HUES48 (cell line): ENCODE results near the gene DCTPP1.

Experiments
- H3K27ac ChIP-seq: one replicate; pipeline ENCODE4 v1.7.0; 2013; ENCODE audit warnings: low read depth, low read length, inconsistent platforms
- H3K27me3 ChIP-seq: 2 replicates; pipeline ENCODE4 v1.6.1; 2013; ENCODE audit warnings: mild to moderate bottlenecking, low read length; ENCODE audit not compliant: control insufficient read depth, insufficient read depth
- H3K36me3 ChIP-seq: 2 replicates; pipeline ENCODE4 v1.6.1; 2013; ENCODE audit warnings: low read length; ENCODE audit not compliant: control insufficient read depth, insufficient read depth
- H3K4me1 ChIP-seq: 2 replicates; pipeline ENCODE4 v1.6.1; 2013; ENCODE audit warnings: mild to moderate bottlenecking, low read length; ENCODE audit not compliant: control insufficient read depth, insufficient read depth
- H3K4me3 ChIP-seq: 2 replicates; pipeline ENCODE4 v1.5.1; 2013; ENCODE audit warnings: mild to moderate bottlenecking, low read depth, low read length
- H3K9ac ChIP-seq: 2 replicates; pipeline ENCODE4 v1.6.1; 2013; ENCODE audit warnings: mild to moderate bottlenecking, low read depth, low read length, moderate library complexity
- H3K9me3 ChIP-seq: 2 replicates; pipeline ENCODE4 v1.6.1; 2013; ENCODE audit warnings: low read length; ENCODE audit not compliant: control insufficient read depth, insufficient read depth

DCTPP1 gene

GRCh38 chr16:30409125-30410060 is 20.4 kb downstream of the DCTPP1 start:
- peak overlapping the region; percentile 51 for H3K27ac ChIP-seq
- H3K9ac ChIP-seq = no peak overlapping the region
- H3K9me3 ChIP-seq = no peaks in the 10 kb centered on the region
- H3K36me3 ChIP-seq = peaks cover 40% of the 10 kb centered on the region
- H3K27me3 ChIP-seq = no peaks in the 10 kb centered on the region
- no peak overlapping the region for H3K4me3 ChIP-seq
- peaks cover 6% of the 10 kb centered on the region; the same call in 1 of the 2 replicates for H3K4me1 ChIP-seq

GRCh38 chr16:30407804-30408534 is 21.9 kb downstream of the DCTPP1 start:
- Histone ChIP-seq H3K4me3 (peak overlapping the region; percentile 96), H3K9ac (peak overlapping the region; percentile 84), H3K36me3 (peaks cover 26% of the 10 kb centered on the region), H3K27ac (peak overlapping the region; percentile 95), H3K9me3 (no peaks in the 10 kb centered on the region), H3K4me1 (peaks cover 6% of the 10 kb centered on the region; the same call in 1 of the 2 replicates), H3K27me3 (no peaks in the 10 kb centered on the region)

- Histone ChIP-seq H3K9me3 (no peaks in the 10 kb centered on the region), H3K36me3 (peaks cover 20% of the 10 kb centered on the region), H3K27ac (peak within 1 kb of the TSS; percentile 95), H3K27me3 (no peaks in the 10 kb centered on the region), H3K4me3 (peak within 1 kb of the TSS; percentile 96), H3K4me1 (peaks cover 6% of the 10 kb centered on the region; the same call in 1 of the 2 replicates), H3K9ac (peak within 1 kb of the TSS; percentile 90)
These were observed 22.6 kb downstream of the DCTPP1 start, which contains the start of gene ZNF771 for GRCh38 chr16:30407102-30407803. TSS of gene ZNF771 (plus strand) at chr16:30407606. CDS start at chr16:30408054, 448 bp downstream.

- H3K9me3 ChIP-seq = no peaks in the 10 kb centered on the region
- peak overlapping the region; percentile 90 for H3K9ac ChIP-seq
- H3K27ac ChIP-seq = peak overlapping the region; percentile 95
- H3K27me3 ChIP-seq = no peaks in the 10 kb centered on the region
- H3K4me1 ChIP-seq = peaks cover 6% of the 10 kb centered on the region; the same call in 1 of the 2 replicates
- H3K4me3 ChIP-seq = peak overlapping the region; percentile 96
- H3K36me3 ChIP-seq = peaks cover 15% of the 10 kb centered on the region
These were observed 23.1 kb downstream of the DCTPP1 start for GRCh38 chr16:30406795-30407101.

- H3K4me1 ChIP-seq = peaks cover 11% of the 10 kb centered on the region
- peaks cover 22% of the 10 kb centered on the region for H3K36me3 ChIP-seq
- H3K4me3 ChIP-seq = no peak overlapping the region
- H3K9me3 ChIP-seq = no peaks in the 10 kb centered on the region
- no peak overlapping the region for H3K9ac ChIP-seq
- H3K27ac ChIP-seq = no peak overlapping the region
- H3K27me3 ChIP-seq = no peaks in the 10 kb centered on the region
These were observed 27.9 kb downstream of the DCTPP1 start for GRCh38 chr16:30401768-30402425.

- Histone ChIP-seq H3K4me1 (peaks cover 16% of the 10 kb centered on the region), H3K27me3 (no peaks in the 10 kb centered on the region), H3K9ac (peak overlapping the region; percentile 76)
These were observed 30.2 kb downstream of the DCTPP1 start for GRCh38 chr16:30399435-30400186.

GRCh38 chr16:30398661-30399434 is 31.0 kb downstream of the DCTPP1 start:
- H3K27ac ChIP-seq = peak overlapping the region; percentile 99
- H3K4me1 ChIP-seq = peaks cover 16% of the 10 kb centered on the region
- no peaks in the 10 kb centered on the region for H3K27me3 ChIP-seq
- peaks cover 23% of the 10 kb centered on the region for H3K36me3 ChIP-seq
- H3K9ac ChIP-seq = no peak overlapping the region
- no peak overlapping the region for H3K4me3 ChIP-seq
- no peaks in the 10 kb centered on the region for H3K9me3 ChIP-seq

More at GRCh38 chr16:30399435-30400186, 30.2 kb downstream of the DCTPP1 start:
- H3K27ac ChIP-seq = peak overlapping the region; percentile 99
- H3K4me3 ChIP-seq = peak overlapping the region; percentile 63
- peaks cover 23% of the 10 kb centered on the region for H3K36me3 ChIP-seq
- H3K9me3 ChIP-seq = no peaks in the 10 kb centered on the region

GRCh38 chr16:30397776-30398660 is 31.8 kb downstream of the DCTPP1 start:
- no peaks in the 10 kb centered on the region for H3K9me3 ChIP-seq
- H3K27me3 ChIP-seq = no peaks in the 10 kb centered on the region
- H3K27ac ChIP-seq = peak overlapping the region; percentile 99
- peaks cover 16% of the 10 kb centered on the region for H3K4me1 ChIP-seq
- H3K4me3 ChIP-seq = no peak overlapping the region
- H3K36me3 ChIP-seq = peaks cover 23% of the 10 kb centered on the region
- no peak overlapping the region for H3K9ac ChIP-seq

- Histone ChIP-seq H3K4me3 (no peak overlapping the region), H3K4me1 (peaks cover 16% of the 10 kb centered on the region)
These were observed 32.8 kb downstream of the DCTPP1 start for GRCh38 chr16:30397056-30397455.

More at GRCh38 chr16:30397056-30397455, 32.8 kb downstream of the DCTPP1 start:
- no peaks in the 10 kb centered on the region for H3K9me3 ChIP-seq
- peaks cover 23% of the 10 kb centered on the region for H3K36me3 ChIP-seq
- H3K27me3 ChIP-seq = no peaks in the 10 kb centered on the region
- H3K27ac ChIP-seq = no peak overlapping the region
- no peak overlapping the region for H3K9ac ChIP-seq
